GM13976 (cell line): ENCODE results near the gene RB1.

Experiments
- DNase-seq: peaks from one replicate; pipeline ENCODE4 v3.0.0; 2012; ENCODE audit warnings: low spot score
- in situ Hi-C: fragments of 300-500 bp; cut with MboI; formaldehyde crosslinking; loops from one replicate; pipeline ENCODE4 v1.12.0; 2022; ENCODE audit warnings: low sequenced_read_pairs, mixed read lengths, inconsistent platforms; ENCODE audit not compliant: unreplicated experiment
- TF ChIP-seq, protein P1 (sequence below): IDR thresholded peaks from 2 replicates; pipeline ENCODE4 v1.5.1; 2012; ENCODE audit warnings: borderline replicate concordance, mild to moderate bottlenecking; ENCODE audit not compliant: insufficient read depth; ENCODE audit errors: extremely low read depth, missing control alignments, control extremely low read depth

Gene RB1

DNA sequence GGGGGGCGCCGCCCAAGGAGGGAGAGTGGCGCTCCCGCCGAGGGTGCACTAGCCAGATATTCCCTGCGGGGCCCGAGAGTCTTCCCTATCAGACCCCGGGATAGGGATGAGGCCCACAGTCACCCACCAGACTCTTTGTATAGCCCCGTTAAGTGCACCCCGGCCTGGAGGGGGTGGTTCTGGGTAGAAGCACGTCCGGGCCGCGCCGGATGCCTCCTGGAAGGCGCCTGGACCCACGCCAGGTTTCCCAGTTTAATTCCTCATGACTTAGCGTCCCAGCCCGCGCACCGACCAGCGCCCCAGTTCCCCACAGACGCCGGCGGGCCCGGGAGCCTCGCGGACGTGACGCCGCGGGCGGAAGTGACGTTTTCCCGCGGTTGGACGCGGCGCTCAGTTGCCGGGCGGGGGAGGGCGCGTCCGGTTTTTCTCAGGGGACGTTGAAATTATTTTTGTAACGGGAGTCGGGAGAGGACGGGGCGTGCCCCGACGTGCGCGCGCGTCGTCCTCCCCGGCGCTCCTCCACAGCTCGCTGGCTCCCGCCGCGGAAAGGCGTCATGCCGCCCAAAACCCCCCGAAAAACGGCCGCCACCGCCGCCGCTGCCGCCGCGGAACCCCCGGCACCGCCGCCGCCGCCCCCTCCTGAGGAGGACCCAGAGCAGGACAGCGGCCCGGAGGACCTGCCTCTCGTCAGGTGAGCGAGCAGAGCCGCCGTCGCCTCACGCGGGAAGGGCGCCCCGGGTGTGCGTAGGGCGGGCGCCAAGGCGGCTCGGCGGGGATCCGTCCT is at the start of gene RB1:
RB1 (plus strand) TSS at position 393 of the 784 bp plus-strand sequence; CDS start at position 555, 162 bp downstream.
- in situ Hi-C loops: no loop called here
- peak; percentile 86 for DNase-seq
- TF ChIP-seq, protein P1, sequence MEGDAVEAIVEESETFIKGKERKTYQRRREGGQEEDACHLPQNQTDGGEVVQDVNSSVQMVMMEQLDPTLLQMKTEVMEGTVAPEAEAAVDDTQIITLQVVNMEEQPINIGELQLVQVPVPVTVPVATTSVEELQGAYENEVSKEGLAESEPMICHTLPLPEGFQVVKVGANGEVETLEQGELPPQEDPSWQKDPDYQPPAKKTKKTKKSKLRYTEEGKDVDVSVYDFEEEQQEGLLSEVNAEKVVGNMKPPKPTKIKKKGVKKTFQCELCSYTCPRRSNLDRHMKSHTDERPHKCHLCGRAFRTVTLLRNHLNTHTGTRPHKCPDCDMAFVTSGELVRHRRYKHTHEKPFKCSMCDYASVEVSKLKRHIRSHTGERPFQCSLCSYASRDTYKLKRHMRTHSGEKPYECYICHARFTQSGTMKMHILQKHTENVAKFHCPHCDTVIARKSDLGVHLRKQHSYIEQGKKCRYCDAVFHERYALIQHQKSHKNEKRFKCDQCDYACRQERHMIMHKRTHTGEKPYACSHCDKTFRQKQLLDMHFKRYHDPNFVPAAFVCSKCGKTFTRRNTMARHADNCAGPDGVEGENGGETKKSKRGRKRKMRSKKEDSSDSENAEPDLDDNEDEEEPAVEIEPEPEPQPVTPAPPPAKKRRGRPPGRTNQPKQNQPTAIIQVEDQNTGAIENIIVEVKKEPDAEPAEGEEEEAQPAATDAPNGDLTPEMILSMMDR: no peak

DNA sequence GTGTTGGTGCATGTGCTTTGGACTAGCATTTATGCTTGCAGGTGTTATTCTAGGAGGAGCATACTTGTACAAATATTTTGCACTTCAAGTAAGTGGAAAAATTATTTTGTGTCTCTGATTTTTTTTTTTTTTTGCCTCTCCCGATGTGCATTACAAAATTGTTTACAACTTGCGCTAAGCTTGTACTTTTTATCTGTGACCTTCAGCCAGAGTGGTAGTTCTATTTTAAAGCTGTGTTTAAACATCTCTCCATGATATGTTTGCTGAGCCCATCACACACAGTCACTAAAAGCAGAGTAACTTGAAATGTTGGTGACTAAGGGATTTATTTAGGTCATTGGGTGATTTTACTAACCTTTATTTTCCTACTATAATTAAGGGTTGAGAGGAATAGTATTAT is 49.7 kb upstream of the RB1 start:
- in situ Hi-C loops: no loop called here
- TF ChIP-seq, protein P1: no peak
- DNase-seq: no peak

DNA sequence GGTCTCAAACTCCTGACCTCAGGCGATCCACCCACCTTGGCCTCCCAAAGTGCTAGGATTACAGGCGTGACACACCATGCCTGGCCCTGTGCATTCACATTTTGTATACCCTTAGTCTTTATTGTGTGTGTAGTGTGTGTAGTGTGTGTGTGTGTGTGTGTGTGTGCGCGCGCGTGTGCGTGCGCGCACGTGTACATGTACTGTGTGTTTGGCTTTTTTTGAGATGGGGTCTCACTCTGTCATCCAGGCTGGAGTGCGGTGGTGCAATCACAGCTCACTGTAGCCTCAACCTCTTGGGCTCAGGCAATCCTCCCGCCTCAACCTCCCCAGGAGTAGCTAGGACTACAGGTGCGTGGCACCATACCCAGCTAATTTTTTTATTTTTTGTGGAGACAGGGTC is 48.5 kb upstream of the RB1 start:
- TF ChIP-seq, protein P1: no peak
- in situ Hi-C loops: no loop called here
- DNase-seq: no peak

DNA sequence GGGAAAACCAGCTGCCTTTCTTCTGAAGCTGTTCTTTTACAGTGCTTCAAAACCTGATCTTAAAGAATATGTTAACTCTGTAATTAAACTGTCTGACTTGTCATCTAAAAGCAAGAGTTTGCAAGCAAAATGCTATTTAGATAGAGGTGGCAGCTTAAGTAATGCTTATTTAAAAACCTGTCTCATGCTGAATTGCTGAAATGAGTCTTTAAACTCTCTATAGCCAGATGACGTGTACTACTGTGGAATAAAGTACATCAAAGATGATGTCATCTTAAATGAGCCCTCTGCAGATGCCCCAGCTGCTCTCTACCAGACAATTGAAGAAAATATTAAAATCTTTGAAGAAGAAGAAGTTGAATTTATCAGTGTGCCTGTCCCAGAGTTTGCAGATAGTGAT is 47.6 kb upstream of the RB1 start:
- in situ Hi-C loops: no loop called here
- TF ChIP-seq, protein P1: no peak
- no peak for DNase-seq

DNA sequence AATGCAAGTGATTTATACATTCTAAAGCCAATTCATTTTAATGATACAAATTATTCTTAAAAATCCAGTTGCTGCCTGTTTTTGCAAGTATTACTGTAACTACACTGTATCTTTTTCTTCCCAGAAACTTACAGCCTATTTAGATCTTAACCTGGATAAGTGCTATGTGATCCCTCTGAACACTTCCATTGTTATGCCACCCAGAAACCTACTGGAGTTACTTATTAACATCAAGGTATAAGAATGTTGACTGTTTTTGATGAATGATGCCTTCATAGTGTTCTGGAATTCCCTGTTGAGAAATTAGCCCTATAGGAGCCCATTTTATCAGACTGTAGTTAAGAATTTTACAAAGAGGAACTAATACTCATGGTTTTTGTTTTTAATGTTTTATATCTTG is 45.5 kb upstream of the RB1 start:
- no peak for DNase-seq
- in situ Hi-C loops: no loop called here
- TF ChIP-seq, protein P1: no peak

DNA sequence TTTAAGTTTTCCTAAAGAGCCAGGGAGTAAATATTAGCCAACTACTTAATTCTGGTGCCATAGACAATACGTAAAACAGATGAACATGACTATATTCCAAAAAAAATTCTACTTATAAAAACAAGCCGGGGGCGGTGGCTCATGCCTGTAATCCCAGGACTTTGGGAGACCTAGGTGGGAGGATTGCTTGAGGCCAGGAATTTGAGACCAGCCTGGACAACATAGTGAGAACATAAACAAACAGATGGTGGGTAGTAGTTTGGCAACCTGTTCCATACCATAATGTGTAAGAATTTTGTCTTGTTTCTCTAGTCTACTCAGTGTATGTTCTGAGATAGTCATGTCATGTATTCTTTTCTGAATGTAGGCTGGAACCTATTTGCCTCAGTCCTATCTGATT is 45.1 kb upstream of the RB1 start:
- no peak for DNase-seq
- in situ Hi-C loops: no loop called here
- TF ChIP-seq, protein P1: no peak

DNA sequence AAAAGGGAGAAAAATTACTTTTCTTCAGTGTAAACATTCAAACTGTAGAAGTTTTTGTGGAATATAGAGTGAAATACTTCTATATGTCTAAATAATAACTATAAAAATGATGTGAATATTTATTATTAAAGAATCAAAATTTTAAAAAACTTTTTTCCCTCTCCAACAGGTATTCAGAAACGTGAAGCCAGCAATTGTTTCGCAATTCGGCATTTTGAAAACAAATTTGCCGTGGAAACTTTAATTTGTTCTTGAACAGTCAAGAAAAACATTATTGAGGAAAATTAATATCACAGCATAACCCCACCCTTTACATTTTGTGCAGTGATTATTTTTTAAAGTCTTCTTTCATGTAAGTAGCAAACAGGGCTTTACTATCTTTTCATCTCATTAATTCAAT is 42.6 kb upstream of the RB1 start:
- TF ChIP-seq, protein P1: no peak
- DNase-seq: no peak
- in situ Hi-C loops: no loop called here
